NCI-H524 (cell line): ENCODE results near the gene ZBTB2.
"Not testable (repeated sequence)": the region's sequence is repeated elsewhere in the genome, so short reads cannot be mapped to it uniquely, and the experiment has no call there.

Experiments
- DNase-seq, 2 experiments: peaks; one replicate each; lab custom pipeline; 2025; lab: John Stamatoyannopoulos, UW

ZBTB2 gene

GRCh38 chr6:151327101-151327500 lies 64.3 kb downstream of the ZBTB2 start:
- no peak for DNase-seq

DNA sequence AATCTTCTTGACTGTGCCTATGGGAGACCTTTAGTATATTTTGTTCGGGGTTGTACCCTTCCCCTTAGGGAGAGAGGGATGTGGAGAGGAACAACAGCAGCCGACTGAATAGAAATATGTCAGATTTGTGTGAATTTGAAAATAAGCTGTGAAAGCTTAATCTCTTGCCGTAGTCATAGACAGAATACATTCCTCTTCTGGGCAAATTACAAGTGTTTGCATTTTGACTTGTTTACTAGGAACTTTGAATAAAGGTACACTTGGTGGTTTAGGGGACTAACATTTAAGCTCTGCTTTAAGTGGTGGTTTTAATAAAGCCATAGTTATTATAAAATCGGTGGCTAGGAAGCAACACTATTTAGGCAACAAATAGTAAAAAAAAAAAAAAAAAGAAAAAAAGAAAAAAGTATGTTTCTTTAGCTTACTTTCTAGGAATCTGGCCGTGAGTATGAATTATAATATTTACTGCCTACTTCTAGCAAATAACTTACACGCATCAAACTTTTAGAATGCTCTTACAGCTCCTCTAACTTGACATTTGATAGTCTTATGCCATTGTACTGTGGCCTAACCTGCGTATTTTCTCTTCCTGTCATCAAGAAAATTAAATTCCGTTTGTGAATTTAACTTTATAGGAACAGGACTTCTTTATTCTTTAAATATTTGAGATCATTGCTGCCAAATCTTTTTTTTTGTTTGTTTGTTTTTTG lies 65.1 kb downstream of the ZBTB2 start:
- no peak for DNase-seq

GRCh38 chr6:151325075-151326050 lies 66.0 kb downstream of the ZBTB2 start:
- peak; percentile 78 to 80 for DNase-seq

GRCh38 chr6:151324488-151324825 lies 66.9 kb downstream of the ZBTB2 start:
- no peak for DNase-seq

GRCh38 chr6:151323791-151324487 lies 67.4 kb downstream of the ZBTB2 start:
- peak; percentile 80 to 92 for DNase-seq

DNA sequence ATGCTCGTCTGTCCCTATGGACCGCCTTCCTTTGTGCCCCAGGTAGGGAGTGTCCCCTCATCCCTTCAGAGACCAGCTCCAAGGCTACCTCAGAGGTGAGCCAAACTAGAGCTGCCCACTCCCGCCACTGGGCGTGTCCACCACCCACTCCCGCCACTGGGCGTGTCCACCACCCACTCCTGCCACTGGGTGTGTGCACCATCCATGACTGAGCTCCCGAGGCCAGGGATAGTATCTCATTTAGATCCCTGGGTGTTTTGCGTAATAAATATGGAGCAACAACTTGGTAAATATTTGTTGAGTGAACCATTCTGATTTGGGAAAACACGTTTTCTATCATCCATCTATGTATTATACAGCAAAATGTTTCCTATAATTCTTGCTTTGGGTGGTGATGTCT lies 68.8 kb downstream of the ZBTB2 start:
- DNase-seq, result no peak

- DNase-seq, result no peak
Observed at GRCh38 chr6:151321438-151321837, 69.9 kb downstream of the ZBTB2 start.

- peak in 1 of 2 experiments; percentile 18 for DNase-seq
Observed at GRCh38 chr6:151320140-151320539, 71.2 kb downstream of the ZBTB2 start.

- DNase-seq, result no peak
Observed at GRCh38 chr6:151317995-151318365, 73.4 kb downstream of the ZBTB2 start.

- no peak for DNase-seq
Observed at GRCh38 chr6:151317103-151317994, 74.0 kb downstream of the ZBTB2 start.

GRCh38 chr6:151315661-151316060 lies 75.7 kb downstream of the ZBTB2 start:
- DNase-seq, result not testable (repeated sequence)
